ENCODE data around the gene OXCT1. TPM values are rescaled to one million over a fixed set of nuclear protein-coding genes. Genes with fewer than 3 reads are reported as not detected.

OXCT1 gene
- total and polyA plus RNA-seq, 2 donors (not counting 3 experiments of a cell fraction or from before 2014, with no cell fraction given), result 12.8 to 37.4 TPM

- no TSS peak for BruUV-seq (replicated peaks)
- Histone ChIP-seq H4K20me1 (replicated peaks; ENCODE audit: control insufficient read depth, extremely low read depth, insufficient read depth, low read length) (no peaks in the 10 kb centered on the region), H2AFZ (ENCODE audit: low read depth, low read length) (no peak overlapping the region), H3K9me3 (replicated peaks; ENCODE audit: control insufficient read depth, insufficient read depth, low read length) (no peaks in the 10 kb centered on the region), H3K4me1 (ENCODE audit: control insufficient read depth, extremely low read depth, insufficient read depth, low read length) (peaks cover 10% of the 10 kb centered on the region), H3K36me3 (ENCODE audit: control insufficient read depth in 2 of 2, extremely low read depth in 1 of 2, insufficient read depth in 2 of 2, low read length in 2 of 2) (peaks cover 0 to 4% of the 10 kb centered on the region in 2 experiments), H3K27me3 (ENCODE audit: control insufficient read depth in 2 of 2, insufficient read depth in 2 of 2, low read length in 2 of 2) (no peaks in the 10 kb centered on the region), H3K4me3 (replicated peaks in 1 of 3; ENCODE audit: insufficient read depth in 1 of 3, low read depth in 1 of 3, low read length in 3 of 3) (no peak overlapping the region), H3K9me1 (replicated peaks; ENCODE audit: control insufficient read depth, extremely low read depth, insufficient read depth, low read length) (no peaks in the 10 kb centered on the region), H3K27ac (ENCODE audit: insufficient read depth, low read depth, low read length) (no peak overlapping the region), H3K79me2 (ENCODE audit: control insufficient read depth, insufficient read depth, low read length) (no peaks in the 10 kb centered on the region), H3K9ac (replicated peaks; ENCODE audit: extremely low read depth, insufficient read depth, low read length) (no peak overlapping the region), H3K4me2 (ENCODE audit: insufficient read depth, low read length) (no peak overlapping the region)
- DNase-seq (ENCODE audit: low read depth, low spot score) (no peak), FAIRE-seq (no peak)
- TF ChIP-seq MAX (IDR thresholded peaks at IDR 0.05; ENCODE audit: insufficient read depth, insufficient read length) (no peak), JUN (IDR thresholded peaks at IDR 0.05; ENCODE audit: borderline replicate concordance, insufficient read depth, insufficient read length, low read depth) (no peak), MYC (IDR thresholded peaks at IDR 0.05; ENCODE audit: low read depth, low read length) (no peak), EZH2 (IDR thresholded peaks at IDR 0.05; ENCODE audit: borderline replicate concordance, low read depth, low read length, severe bottlenecking) (no peak), POLR2AphosphoS5 (IDR thresholded peaks at IDR 0.05; ENCODE audit: insufficient read depth, low read depth, low read length) (no peak), POLR2A (IDR thresholded peaks at IDR 0.05; ENCODE audit: low read depth, low read length) (no peak), GATA2 (IDR thresholded peaks at IDR 0.05; ENCODE audit: insufficient read depth, insufficient read length, low read depth, low read length) (no peak)
- ChIA-PET POLR2A (no interaction called here), CTCF (interaction anchor here (2.1 to 4.9 kb wide), 2 partner anchors 118 to 132 kb away, joined by 9 to 66 read pairs; no protein-coding TSS in a partner anchor)
- intact Hi-C loops (cut with micrococcal nuclease), result loop anchor here (5.0 kb wide), 1 partner anchor 938 kb away; no protein-coding TSS in a partner anchor
- dilution Hi-C loops (cut with MboI; ENCODE audit: extremely low pct_ligation_motif_present, low sequenced_read_pairs), result no loop called here
Observed at GRCh38 chr5:41840251-41840650, 30.0 kb downstream of the OXCT1 start.

- Histone ChIP-seq H2AFZ (ENCODE audit: low read depth, low read length) (no peak overlapping the region), H3K4me2 (ENCODE audit: insufficient read depth, low read length) (no peak overlapping the region), H3K79me2 (ENCODE audit: control insufficient read depth, insufficient read depth, low read length) (no peaks in the 10 kb centered on the region), H3K27ac (ENCODE audit: insufficient read depth, low read depth, low read length) (no peak overlapping the region), H3K9me3 (replicated peaks; ENCODE audit: control insufficient read depth, insufficient read depth, low read length) (no peaks in the 10 kb centered on the region), H3K9me1 (replicated peaks; ENCODE audit: control insufficient read depth, extremely low read depth, insufficient read depth, low read length) (no peaks in the 10 kb centered on the region), H3K27me3 (ENCODE audit: control insufficient read depth in 2 of 2, insufficient read depth in 2 of 2, low read length in 2 of 2) (no peaks in the 10 kb centered on the region), H3K9ac (replicated peaks; ENCODE audit: extremely low read depth, insufficient read depth, low read length) (no peak overlapping the region), H3K4me3 (replicated peaks in 1 of 3; ENCODE audit: insufficient read depth in 1 of 3, low read depth in 1 of 3, low read length in 3 of 3) (no peak overlapping the region), H4K20me1 (replicated peaks; ENCODE audit: control insufficient read depth, extremely low read depth, insufficient read depth, low read length) (no peaks in the 10 kb centered on the region), H3K4me1 (ENCODE audit: control insufficient read depth, extremely low read depth, insufficient read depth, low read length) (peaks cover 28% of the 10 kb centered on the region), H3K36me3 (ENCODE audit: control insufficient read depth in 2 of 2, extremely low read depth in 1 of 2, insufficient read depth in 2 of 2, low read length in 2 of 2) (peaks cover 0 to 2% of the 10 kb centered on the region in 2 experiments)
- POLR2A ChIA-PET, result no interaction called here
- FAIRE-seq, result no peak
- CTCF ChIA-PET, result interaction anchor here (0.6 to 5.1 kb wide), 9 partner anchors 19 to 130 kb away, joined by 3 to 23 read pairs (median 4); no protein-coding TSS in a partner anchor
- no TSS peak for BruUV-seq (replicated peaks)
- DNase-seq (ENCODE audit: low read depth, low spot score), result no peak
- TF ChIP-seq POLR2AphosphoS5 (IDR thresholded peaks at IDR 0.05; ENCODE audit: insufficient read depth, low read depth, low read length), result no peak
- TF ChIP-seq EZH2 (IDR thresholded peaks at IDR 0.05; ENCODE audit: borderline replicate concordance, low read depth, low read length, severe bottlenecking), result no peak
- intact Hi-C loops (cut with micrococcal nuclease) (no loop called here), dilution Hi-C loops (cut with MboI; ENCODE audit: extremely low pct_ligation_motif_present, low sequenced_read_pairs) (no loop called here)
Observed at GRCh38 chr5:41837793-41838192, 32.4 kb downstream of the OXCT1 start.
